H9 (cell line): ENCODE measurements around the gene KRTAP4-8. TPM values are rescaled to one million over a fixed set of nuclear protein-coding genes. Genes with fewer than 3 reads are reported as not detected.

ENCODE experiments used
- DNase-seq: peaks from one replicate; pipeline ENCODE4 v3.0.0-alpha.2; 2017
- H2AFZ ChIP-seq: one replicate; pipeline ENCODE4 v1.6.1; 2013; ENCODE audit warnings: mild to moderate bottlenecking, low read length, control low read depth, moderate library complexity
- H2AK5ac ChIP-seq: 2 replicates; pipeline ENCODE4 v1.6.1; 2013; ENCODE audit warnings: low read length, control low read depth, mixed read lengths; ENCODE audit not compliant: insufficient read length
- H2BK120ac ChIP-seq: one replicate; pipeline ENCODE4 v1.6.1; 2013; ENCODE audit warnings: low read depth, mild to moderate bottlenecking, low read length, control low read depth, inconsistent platforms; ENCODE audit not compliant: poor library complexity, severe bottlenecking
- H2BK12ac ChIP-seq: 2 replicates; pipeline ENCODE4 v1.6.1; 2013; ENCODE audit warnings: low read length, control low read depth, mixed read lengths, low read depth; ENCODE audit not compliant: insufficient read length
- H2BK15ac ChIP-seq: 2 replicates; pipeline ENCODE4 v1.6.1; 2013; ENCODE audit warnings: low read depth, low read length, control low read depth
- H2BK20ac ChIP-seq: one replicate; pipeline ENCODE4 v1.6.1; 2013; ENCODE audit warnings: low read depth, mild to moderate bottlenecking, low read length, control low read depth, inconsistent platforms; ENCODE audit not compliant: poor library complexity, severe bottlenecking
- H2BK5ac ChIP-seq: 2 replicates; pipeline ENCODE4 v1.6.1; 2013; ENCODE audit warnings: low read length, control low read depth, mixed read lengths; ENCODE audit not compliant: insufficient read length
- H3K14ac ChIP-seq: 2 replicates; pipeline ENCODE4 v1.6.1; 2013; ENCODE audit warnings: low read length, control low read depth; ENCODE audit not compliant: insufficient read depth
- H3K18ac ChIP-seq: 2 replicates; pipeline ENCODE4 v1.6.1; 2013; ENCODE audit warnings: low read depth, mild to moderate bottlenecking, mixed read lengths, low read length, control low read depth; ENCODE audit not compliant: insufficient read length
- H3K23ac ChIP-seq: 2 replicates; pipeline ENCODE4 v1.6.1; 2013; ENCODE audit warnings: low read length, control low read depth, mixed read lengths, low read depth; ENCODE audit not compliant: insufficient read length
- H3K23me2 ChIP-seq: 2 replicates; pipeline ENCODE4 v1.6.1; 2013; ENCODE audit warnings: low read depth, mild to moderate bottlenecking, mixed read lengths, low read length, control low read depth; ENCODE audit not compliant: insufficient read length, poor library complexity, severe bottlenecking
- H3K27ac ChIP-seq: 2 replicates; pipeline ENCODE4 v1.5.1; 2013; ENCODE audit warnings: low read length, control low read depth, mixed read lengths, low read depth; ENCODE audit not compliant: insufficient read length
- H3K27me3 ChIP-seq: 2 replicates; pipeline ENCODE4 v1.6.1; 2013; ENCODE audit warnings: low read length, control low read depth, inconsistent platforms; ENCODE audit not compliant: insufficient read depth
- H3K4ac ChIP-seq: 2 replicates; pipeline ENCODE4 v1.6.1; 2013; ENCODE audit warnings: low read depth, mild to moderate bottlenecking, control low read depth, inconsistent platforms, low read length, moderate library complexity
- H3K4me1 ChIP-seq: 2 replicates; pipeline ENCODE4 v1.6.1; 2013; ENCODE audit warnings: low read length, control low read depth, inconsistent platforms; ENCODE audit not compliant: insufficient read depth
- H3K4me2 ChIP-seq: 2 replicates; pipeline ENCODE4 v1.6.1; 2013; ENCODE audit warnings: low read length, control low read depth, mixed read lengths; ENCODE audit not compliant: insufficient read length, insufficient read depth
- H3K56ac ChIP-seq: 2 replicates; pipeline ENCODE4 v1.6.1; 2013; ENCODE audit warnings: low read depth, mild to moderate bottlenecking, mixed read lengths, low read length, control low read depth; ENCODE audit not compliant: insufficient read length
- H3K79me1 ChIP-seq: 2 replicates; pipeline ENCODE4 v1.6.1; 2013; ENCODE audit warnings: low read depth, mild to moderate bottlenecking, moderate library complexity, low read length, control low read depth, inconsistent platforms; ENCODE audit not compliant: insufficient read depth, poor library complexity, severe bottlenecking
- H3K79me2 ChIP-seq: 2 replicates; pipeline ENCODE4 v1.6.1; 2013; ENCODE audit warnings: low read length, control low read depth, inconsistent platforms; ENCODE audit not compliant: insufficient read depth
- H3K9ac ChIP-seq: 2 replicates; pipeline ENCODE4 v1.6.1; 2013; ENCODE audit warnings: low read length, control low read depth, mixed read lengths; ENCODE audit not compliant: insufficient read length; ENCODE audit errors: extremely low read depth
- H3K9me3 ChIP-seq: one replicate; pipeline ENCODE4 v1.6.1; 2013; ENCODE audit warnings: low read depth, low read length, inconsistent platforms; ENCODE audit not compliant: control insufficient read depth
- H3T11ph ChIP-seq: one replicate; pipeline ENCODE4 v1.6.1; 2013; ENCODE audit warnings: mild to moderate bottlenecking, low read length, control low read depth, inconsistent platforms
- H4K20me1 ChIP-seq: one replicate; pipeline ENCODE4 v1.6.1; 2013; ENCODE audit not compliant: control insufficient read depth, insufficient read length, insufficient read depth
- H4K5ac ChIP-seq: 2 replicates; pipeline ENCODE4 v1.6.1; 2013; ENCODE audit warnings: low read depth, mild to moderate bottlenecking, mixed read lengths, low read length, control low read depth; ENCODE audit not compliant: insufficient read length
- H4K8ac ChIP-seq: replicated peaks from 2 replicates; pipeline ENCODE4 v1.6.1; 2013; ENCODE audit warnings: low read length, control low read depth, mixed read lengths, low read depth; ENCODE audit not compliant: insufficient read length
- H4K91ac ChIP-seq: 2 replicates; pipeline ENCODE4 v1.6.1; 2013; ENCODE audit warnings: low read depth, mild to moderate bottlenecking, moderate library complexity, mixed read lengths, low read length, control low read depth; ENCODE audit not compliant: insufficient read length
- H3K27ac Mint-ChIP-seq, 3 experiments: 2 replicates in 2 of 3; 3 replicates in 1 of 3; pipeline ENCODE4 v1.8.0; 2020 to 2021; ENCODE audit warnings: mixed read lengths in 3 of 3, mild to moderate bottlenecking in 1 of 3, moderate library complexity in 1 of 3
- H3K27me3 Mint-ChIP-seq: 2 replicates; pipeline ENCODE4 v1.8.0; 2021; ENCODE audit warnings: low read depth, mild to moderate bottlenecking, moderate library complexity, mixed read lengths
- H3K36me3 Mint-ChIP-seq, 3 experiments: 2 replicates in 2 of 3; 3 replicates in 1 of 3; pipeline ENCODE4 v1.8.0; 2020 to 2021; ENCODE audit warnings: low read depth in 3 of 3, mixed read lengths in 3 of 3; ENCODE audit not compliant: insufficient read depth in 1 of 3
- H3K4me1 Mint-ChIP-seq, 2 experiments: 2 replicates each; pipeline ENCODE4 v1.8.0; 2020; ENCODE audit warnings: mixed read lengths in 2 of 2
- H3K4me3 Mint-ChIP-seq, 2 experiments: 2 replicates in 1 of 2; 3 replicates in 1 of 2; pipeline ENCODE4 v1.8.0; 2020 to 2021; ENCODE audit warnings: mild to moderate bottlenecking in 2 of 2, mixed read lengths in 2 of 2, moderate library complexity in 1 of 2
- H3K9me3 Mint-ChIP-seq, 2 experiments: 2 replicates in 1 of 2; 3 replicates in 1 of 2; pipeline ENCODE4 v1.8.0; 2020; ENCODE audit warnings: mild to moderate bottlenecking in 2 of 2, mixed read lengths in 2 of 2, moderate library complexity in 1 of 2
- CTCF ChIP-seq: fragments of 200-600 bp; sonication (generic); conservative IDR thresholded peaks from 3 replicates; pipeline ENCODE4 v1.8.0; 2021; ENCODE audit warnings: antibody characterized with exemption, mild to moderate bottlenecking
- WGBS: extraction: QIAGEN DNeasy Blood & Tissue Kit; methylation state at CpG from one replicate; pipeline ENCODE4 v1.1.7; 2013; ENCODE audit warnings: missing lambda C conversion rate, low lambda C conversion rate, mixed read lengths; ENCODE audit not compliant: insufficient read length; ENCODE audit errors: extremely low coverage; 5-methylcytosine and 5-hydroxymethylcytosine counted together
- total RNA-seq: library from RNA; stranded (reverse); gene quantifications from 2 replicates; pipeline ENCODE4 v1.2.1, GENCODE V29; 2021

Gene KRTAP4-8
- total RNA-seq, 1 experiment from 2014 or later, result not detected

- no peaks in the 10 kb centered on the region for H3K36me3 Mint-ChIP-seq
- H3K79me1 ChIP-seq, result no peaks in the 10 kb centered on the region
- no peak overlapping the region for H2BK12ac ChIP-seq
- H3K23me2 ChIP-seq, result no peaks in the 10 kb centered on the region
- no peak overlapping the region for H2BK20ac ChIP-seq
- no peak overlapping the region for H4K8ac ChIP-seq
- H4K91ac ChIP-seq, result no peak overlapping the region
- no peak overlapping the region for H3K18ac ChIP-seq
- H2AK5ac ChIP-seq, result no peak overlapping the region
- H4K5ac ChIP-seq, result no peak overlapping the region
- no peak overlapping the region for H3K14ac ChIP-seq
- H3K9me3 Mint-ChIP-seq, result no peaks in the 10 kb centered on the region; a peak in 1 of 5 replicates
- H3T11ph ChIP-seq, result no peak overlapping the region
- no peaks in the 10 kb centered on the region for H3K79me2 ChIP-seq
- no peaks in the 10 kb centered on the region; the same call in none of the 2 replicates for H3K27me3 Mint-ChIP-seq
- H2BK15ac ChIP-seq, result no peak overlapping the region
- H3K4ac ChIP-seq, result no peak overlapping the region
- no peaks in the 10 kb centered on the region for H3K9me3 ChIP-seq
- no peak overlapping the region for H3K23ac ChIP-seq
- no peak overlapping the region for H2BK5ac ChIP-seq
- no peak for DNase-seq
- H4K20me1 ChIP-seq, result no peaks in the 10 kb centered on the region
- no peak overlapping the region for H3K4me2 ChIP-seq
- H3K27ac ChIP-seq, result no peak overlapping the region
- no peak overlapping the region for H2AFZ ChIP-seq
- H3K27ac Mint-ChIP-seq, result no peak overlapping the region
- no peak overlapping the region for H2BK120ac ChIP-seq
- no peak overlapping the region for H3K4me3 Mint-ChIP-seq
- TF ChIP-seq CTCF, result no peak
- H3K4me1 ChIP-seq, result no peaks in the 10 kb centered on the region
- no peaks in the 10 kb centered on the region for H3K27me3 ChIP-seq
- no peak overlapping the region for H3K9ac ChIP-seq
- WGBS, result no CpG with 5 or more reads among the region's 2 CpGs
- no peaks in the 10 kb centered on the region for H3K4me1 Mint-ChIP-seq
- no peak overlapping the region for H3K56ac ChIP-seq
These were observed 24.3 kb downstream of the KRTAP4-8 start for GRCh38 chr17:41073676-41074075.
